Gastrocnemius medialis (tissue), 4 donors: ENCODE data around the gene CPEB1. TPM values are rescaled to one million over a fixed set of nuclear protein-coding genes. Genes with fewer than 3 reads are reported as not detected.

ENCODE experiments used
- ATAC-seq, 2 donors: fragments of 150-250 bp; one replicate each; pipeline ENCODE4 v1.9.1; 2016
- DNase-seq, 2 donors: peaks; one replicate each; pipeline ENCODE4 v3.0.0-alpha.2; 2019
- H3K27ac ChIP-seq, 4 donors: fragments of 200-600 bp; sonication (generic); 1 replicate in 1 of 4; 2 replicates in 3 of 4; pipeline ENCODE4 v1.5.1; 2016 to 2018; ENCODE audit warnings: mild to moderate bottlenecking in 2 of 4, moderate library complexity in 1 of 4
- H3K27me3 ChIP-seq, 3 donors: fragments of 200-600 bp; sonication (generic) in 2 of 3; 1 replicate in 1 of 3; 2 replicates in 2 of 3; pipeline versions ENCODE4 v1.5.1 to v1.6.0; 2016 to 2019; ENCODE audit warnings: mild to moderate bottlenecking in 1 of 3, moderate library complexity in 1 of 3
- H3K36me3 ChIP-seq, 2 donors: fragments of 200-600 bp; sonication (generic) in 1 of 2; one replicate each; pipeline ENCODE4 v1.5.1; 2017 to 2018
- H3K4me1 ChIP-seq, 2 donors: fragments of 200-600 bp; sonication (generic) in 1 of 2; one replicate each; pipeline ENCODE4 v1.5.1; 2016 to 2017; ENCODE audit warnings: mild to moderate bottlenecking in 2 of 2
- H3K4me3 ChIP-seq, 4 donors: fragments of 200-600 bp; sonication (generic) in 3 of 4; 1 replicate in 1 of 4; 2 replicates in 3 of 4; pipeline ENCODE4 v1.5.1; 2016 to 2019; ENCODE audit warnings: mild to moderate bottlenecking in 2 of 4
- H3K9me3 ChIP-seq, 3 donors: fragments of 200-600 bp; sonication (generic) in 2 of 3; 1 replicate in 1 of 3; 2 replicates in 2 of 3; pipeline ENCODE4 v1.5.1; 2016 to 2019
- CTCF ChIP-seq, 5 experiments: fragments of 450-650 bp in 3 of 5; fragments of 200-600 bp in 2 of 5; sonication (generic) in 2 of 5; IDR thresholded peaks in 4 of 5; conservative IDR thresholded peaks in 1 of 5; 1 replicate in 4 of 5; 2 replicates in 1 of 5; pipeline ENCODE4 v1.5.1; 2016 to 2019; ENCODE audit warnings: antibody characterized with exemption in 5 of 5, mild to moderate bottlenecking in 3 of 5, moderate library complexity in 3 of 5
- POLR2A ChIP-seq, 2 donors: fragments of 450-650 bp; IDR thresholded peaks; one replicate each; pipeline ENCODE4 v1.6.1; 2017; ENCODE audit warnings: antibody characterized with exemption in 2 of 2, mild to moderate bottlenecking in 2 of 2, moderate library complexity in 2 of 2
- in situ Hi-C, 4 donors: fragments of 200-750 bp; cut with MboI; loops; one replicate each; pipeline versions ENCODE4 v1.15.0 to v1.8.0; 2017; ENCODE audit warnings: low sequenced_read_pairs in 4 of 4
- intact Hi-C: fragments of 100-400 bp; cut with DNase I; formaldehyde crosslinking; loops from one replicate; pipeline ENCODE4 v1.15.1; 2023; ENCODE audit warnings: low total_unique reads
- total RNA-seq, 4 donors: library from RNA; depleted of rRNA; stranded (reverse); fragments of >200 nt; gene quantifications; one replicate each; pipeline versions ENCODE4 v1.1.0 to v1.2.3, GENCODE V29; 2016

Gene CPEB1
- total RNA-seq, 4 donors from 2014 or later = 0.69 to 3.9 (median 2.7) TPM

- H3K4me3 ChIP-seq = no peak overlapping the region
- no peak for ATAC-seq
- no peak for TF ChIP-seq CTCF (IDR thresholded peaks at IDR 0.05 in 4 of 5, conservative IDR thresholded peaks at IDR 0.05 in 1 of 5)
- in situ Hi-C loops = loop anchor here in 3 of 4 donors (25.0 kb wide), 4 partner anchors 192 to 567 kb away; partner anchors contain the start of genes FSD2 (in 2 of the 3), WHAMM (in 2 of the 3), C15orf40 (in 1 of the 3) and TM6SF1 (in 1 of the 3)
- intact Hi-C loops = no loop called here
- no peak for DNase-seq
- H3K27me3 ChIP-seq = no peaks in the 10 kb centered on the region
- no peak overlapping the region for H3K27ac ChIP-seq
- H3K9me3 ChIP-seq = no peaks in the 10 kb centered on the region
- H3K4me1 ChIP-seq = peaks cover 0 to 3% of the 10 kb centered on the region in 2 donors
- H3K36me3 ChIP-seq = no peaks in the 10 kb centered on the region
Observed at GRCh38 chr15:82545002-82545401, 102.2 kb downstream of the CPEB1 start.

GRCh38 chr15:82544431-82544830 lies 102.7 kb downstream of the CPEB1 start:
- no peaks in the 10 kb centered on the region for H3K27me3 ChIP-seq
- no peaks in the 10 kb centered on the region for H3K9me3 ChIP-seq
- in situ Hi-C loops (loop anchor here in 3 of 4 donors (25.0 kb wide), 4 partner anchors 193 to 568 kb away; partner anchors contain the start of genes FSD2 (in 2 of the 3), WHAMM (in 2 of the 3), C15orf40 (in 1 of the 3) and TM6SF1 (in 1 of the 3)), intact Hi-C loops (no loop called here)
- no peak overlapping the region for H3K27ac ChIP-seq
- H3K4me3 ChIP-seq = no peak overlapping the region
- H3K4me1 ChIP-seq = peaks cover 2 to 4% of the 10 kb centered on the region in 2 donors
- no peaks in the 10 kb centered on the region for H3K36me3 ChIP-seq
- DNase-seq = no peak
- TF ChIP-seq POLR2A (IDR thresholded peaks at IDR 0.05) (no peak), CTCF (IDR thresholded peaks at IDR 0.05 in 4 of 5, conservative IDR thresholded peaks at IDR 0.05 in 1 of 5) (no peak)
- ATAC-seq = no peak

- in situ Hi-C loops = loop anchor here in 3 of 4 donors (25.0 kb wide), 4 partner anchors 194 to 569 kb away; partner anchors contain the start of genes FSD2 (in 2 of the 3), WHAMM (in 2 of the 3), C15orf40 (in 1 of the 3) and TM6SF1 (in 1 of the 3)
- Histone ChIP-seq H3K9me3 (no peaks in the 10 kb centered on the region), H3K4me3 (no peak overlapping the region), H3K36me3 (peaks cover 0 to 9% of the 10 kb centered on the region in 2 donors), H3K27me3 (no peaks in the 10 kb centered on the region), H3K27ac (no peak overlapping the region), H3K4me1 (peaks cover 8 to 11% of the 10 kb centered on the region in 2 donors)
- intact Hi-C loops = loop anchor here (2.0 kb wide), 1 partner anchor 208 kb away; no protein-coding TSS in a partner anchor
- TF ChIP-seq POLR2A (IDR thresholded peaks at IDR 0.05) (no peak), CTCF (IDR thresholded peaks at IDR 0.05 in 4 of 5, conservative IDR thresholded peaks at IDR 0.05 in 1 of 5) (no peak)
- DNase-seq (no peak), ATAC-seq (no peak)
Observed at GRCh38 chr15:82543160-82543559, 104.0 kb downstream of the CPEB1 start.

- H3K4me3 ChIP-seq = peak overlapping the region; percentile 82 to 88 (median 85)
- ATAC-seq = no peak
- H3K27ac ChIP-seq = peak overlapping the region; percentile 80 to 91 (median 83)
- no peaks in the 10 kb centered on the region for H3K9me3 ChIP-seq
- in situ Hi-C loops = loop anchor here in 3 of 4 donors (25.0 kb wide), 4 partner anchors 196 to 571 kb away; partner anchors contain the start of genes FSD2 (in 2 of the 3), WHAMM (in 2 of the 3), C15orf40 (in 1 of the 3) and TM6SF1 (in 1 of the 3)
- no peak for TF ChIP-seq POLR2A (IDR thresholded peaks at IDR 0.05)
- no peak for TF ChIP-seq CTCF (IDR thresholded peaks at IDR 0.05 in 4 of 5, conservative IDR thresholded peaks at IDR 0.05 in 1 of 5)
- no peak for DNase-seq
- intact Hi-C loops = no loop called here
- peaks cover 0 to 30% of the 10 kb centered on the region in 2 donors for H3K36me3 ChIP-seq
- no peaks in the 10 kb centered on the region for H3K27me3 ChIP-seq
- peaks cover 8 to 11% of the 10 kb centered on the region in 2 donors for H3K4me1 ChIP-seq
Observed at GRCh38 chr15:82540984-82541431, 106.2 kb downstream of the CPEB1 start.
